Mammary epithelial cell (primary cell): Measurements from ENCODE around the gene C10orf95.

ENCODE experiments used
- EZH2 ChIP-seq: IDR thresholded peaks from 2 replicates; pipeline ENCODE4 v1.6.1; 2012; ENCODE audit warnings: low read length, inconsistent platforms, borderline replicate concordance
- TF ChIP-seq, protein P1 (sequence below), 2 donors: IDR thresholded peaks in 1 of 2; conservative IDR thresholded peaks in 1 of 2; 2 replicates each; pipeline ENCODE4 v1.5.1; 2011 to 2012; ENCODE audit warnings: inconsistent platforms in 2 of 2, low read length in 2 of 2, mild to moderate bottlenecking in 2 of 2, control low read depth in 1 of 2, low read depth in 1 of 2; ENCODE audit not compliant: insufficient read depth in 1 of 2; ENCODE audit errors: extremely low read depth in 1 of 2

DNA sequence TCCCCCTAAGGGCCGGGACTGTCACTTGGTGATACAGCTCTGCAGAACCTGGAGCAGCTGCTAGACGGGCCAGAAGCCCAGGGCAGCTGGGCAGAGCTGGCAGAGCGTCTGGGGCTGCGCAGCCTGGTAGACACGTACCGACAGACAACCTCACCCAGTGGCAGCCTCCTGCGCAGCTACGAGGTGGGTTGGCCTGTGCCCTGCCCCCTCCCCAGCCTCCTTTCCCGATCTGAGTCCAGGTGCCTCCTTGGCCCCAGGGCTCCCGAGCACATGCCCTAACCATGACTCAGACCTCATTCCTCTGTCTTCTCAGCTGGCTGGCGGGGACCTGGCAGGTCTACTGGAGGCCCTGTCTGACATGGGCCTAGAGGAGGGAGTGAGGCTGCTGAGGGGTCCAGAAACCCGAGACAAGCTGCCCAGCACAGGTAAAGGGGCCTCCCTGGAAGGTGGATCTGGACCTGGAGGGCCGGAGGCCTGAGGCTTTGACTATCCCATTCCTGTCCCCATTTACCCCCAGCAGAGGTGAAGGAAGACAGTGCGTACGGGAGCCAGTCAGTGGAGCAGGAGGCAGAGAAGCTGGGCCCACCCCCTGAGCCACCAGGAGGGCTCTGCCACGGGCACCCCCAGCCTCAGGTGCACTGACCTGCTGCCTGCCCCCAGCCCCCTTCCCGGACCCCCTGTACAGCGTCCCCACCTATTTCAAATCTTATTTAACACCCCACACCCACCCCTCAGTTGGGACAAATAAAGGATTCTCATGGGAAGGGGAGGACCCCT lies 49.4 kb downstream of the C10orf95 start:
- TF ChIP-seq EZH2, result no peak
- TF ChIP-seq, protein P1, sequence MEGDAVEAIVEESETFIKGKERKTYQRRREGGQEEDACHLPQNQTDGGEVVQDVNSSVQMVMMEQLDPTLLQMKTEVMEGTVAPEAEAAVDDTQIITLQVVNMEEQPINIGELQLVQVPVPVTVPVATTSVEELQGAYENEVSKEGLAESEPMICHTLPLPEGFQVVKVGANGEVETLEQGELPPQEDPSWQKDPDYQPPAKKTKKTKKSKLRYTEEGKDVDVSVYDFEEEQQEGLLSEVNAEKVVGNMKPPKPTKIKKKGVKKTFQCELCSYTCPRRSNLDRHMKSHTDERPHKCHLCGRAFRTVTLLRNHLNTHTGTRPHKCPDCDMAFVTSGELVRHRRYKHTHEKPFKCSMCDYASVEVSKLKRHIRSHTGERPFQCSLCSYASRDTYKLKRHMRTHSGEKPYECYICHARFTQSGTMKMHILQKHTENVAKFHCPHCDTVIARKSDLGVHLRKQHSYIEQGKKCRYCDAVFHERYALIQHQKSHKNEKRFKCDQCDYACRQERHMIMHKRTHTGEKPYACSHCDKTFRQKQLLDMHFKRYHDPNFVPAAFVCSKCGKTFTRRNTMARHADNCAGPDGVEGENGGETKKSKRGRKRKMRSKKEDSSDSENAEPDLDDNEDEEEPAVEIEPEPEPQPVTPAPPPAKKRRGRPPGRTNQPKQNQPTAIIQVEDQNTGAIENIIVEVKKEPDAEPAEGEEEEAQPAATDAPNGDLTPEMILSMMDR (conservative IDR thresholded peaks at IDR 0.05 in 1 of 2, IDR thresholded peaks at IDR 0.05 in 1 of 2; ENCODE audit: extremely low read depth in 1 of 2, insufficient read depth in 1 of 2, low read depth in 1 of 2, low read length in 2 of 2), result no peak
